Hematopoietic multipotent progenitor cell (in vitro differentiated cells): Measurements from ENCODE around the gene STBD1. TPM values are rescaled to one million over a fixed set of nuclear protein-coding genes. Genes with fewer than 3 reads are reported as not detected.
"Not testable (repeated sequence)": the region's sequence is repeated elsewhere in the genome, so short reads cannot be mapped to it uniquely, and the experiment has no call there.

ENCODE experiments used
- DNase-seq, 3 donors: peaks; one replicate each; pipeline ENCODE4 v3.0.0-alpha.2; 2011 to 2015; ENCODE audit warnings: low read depth in 2 of 3, low spot score in 2 of 3
- total RNA-seq: library from RNA; depleted of rRNA; stranded (reverse); fragments of >200 nt; gene quantifications from one replicate; pipeline ENCODE4 v1.2.3, GENCODE V29; 2012

STBD1 gene
- total RNA-seq, 1 donor = 1.9 TPM

GRCh38 chr4:76282941-76283689, 23.4 kb upstream of the STBD1 start:
- DNase-seq = no peak

- no peak for DNase-seq
Measured at GRCh38 chr4:76283900-76284299, 22.6 kb upstream of the STBD1 start.

- DNase-seq = not testable (repeated sequence)
Measured at GRCh38 chr4:76287811-76288210, 18.7 kb upstream of the STBD1 start.

- no peak for DNase-seq
Measured at GRCh38 chr4:76292730-76293129, 13.8 kb upstream of the STBD1 start.

GRCh38 chr4:76293772-76294171, 12.8 kb upstream of the STBD1 start:
- no peak for DNase-seq

- no peak for DNase-seq
Measured at GRCh38 chr4:76296286-76296820, 10.2 kb upstream of the STBD1 start.

- no peak for DNase-seq
Measured at GRCh38 chr4:76298227-76298626, 8.3 kb upstream of the STBD1 start.

GRCh38 chr4:76300012-76300411, 6.5 kb upstream of the STBD1 start:
- no peak for DNase-seq

- DNase-seq = peak in 2 of 3 donors; percentile 80 to 93
Measured at GRCh38 chr4:76301068-76301774, 5.3 kb upstream of the STBD1 start.

GRCh38 chr4:76301775-76302162, 4.8 kb upstream of the STBD1 start:
- DNase-seq = no peak

- DNase-seq = peak in 1 of 3 donors; percentile 15
Measured at GRCh38 chr4:76302826-76303438, 3.6 kb upstream of the STBD1 start.

GRCh38 chr4:76305033-76305687, 1.4 kb upstream of the STBD1 start:
- DNase-seq = peak in 2 of 3 donors; percentile 16 to 24

- peak in 2 of 3 donors; percentile 49 to 57 for DNase-seq
Measured at GRCh38 chr4:76306882-76307659, 538 bp downstream of the STBD1 start.

GRCh38 chr4:76307660-76308014, 1.1 kb downstream of the STBD1 start:
- no peak for DNase-seq

GRCh38 chr4:76308548-76308947, 2.0 kb downstream of the STBD1 start:
- no peak for DNase-seq

GRCh38 chr4:76309939-76310550, 3.5 kb downstream of the STBD1 start:
- DNase-seq = no peak

GRCh38 chr4:76310683-76311082, 4.2 kb downstream of the STBD1 start:
- DNase-seq = no peak

GRCh38 chr4:76311896-76312331, 5.4 kb downstream of the STBD1 start:
- DNase-seq = no peak

GRCh38 chr4:76312457-76312856, 5.9 kb downstream of the STBD1 start:
- no peak for DNase-seq

- no peak for DNase-seq
Measured at GRCh38 chr4:76313547-76313946, 7.0 kb downstream of the STBD1 start.
